GM13977 (cell line): Measurements from ENCODE around the gene ANKHD1.
"Not testable (repeated sequence)": the region's sequence is repeated elsewhere in the genome, so short reads cannot be mapped to it uniquely, and the experiment has no call there.

Experiments
- DNase-seq: peaks from one replicate; pipeline ENCODE4 v3.0.0; 2012; ENCODE audit warnings: low spot score
- CTCF ChIP-seq: IDR thresholded peaks from 2 replicates; pipeline ENCODE4 v1.5.1; 2012; ENCODE audit warnings: mild to moderate bottlenecking, control low read depth; ENCODE audit not compliant: insufficient read depth; ENCODE audit errors: extremely low read depth, missing control alignments
- in situ Hi-C: fragments of 300-500 bp; cut with MboI; formaldehyde crosslinking; loops from one replicate; pipeline ENCODE4 v1.12.0; 2022; ENCODE audit warnings: low sequenced_read_pairs, low pct_unique_long_range_greater_than_20kb, mixed read lengths, inconsistent platforms; ENCODE audit not compliant: unreplicated experiment

Gene ANKHD1

GRCh38 chr5:140420665-140421361 lies 19.2 kb downstream of the ANKHD1 start:
- in situ Hi-C loops, result no loop called here
- no peak for TF ChIP-seq CTCF

DNA sequence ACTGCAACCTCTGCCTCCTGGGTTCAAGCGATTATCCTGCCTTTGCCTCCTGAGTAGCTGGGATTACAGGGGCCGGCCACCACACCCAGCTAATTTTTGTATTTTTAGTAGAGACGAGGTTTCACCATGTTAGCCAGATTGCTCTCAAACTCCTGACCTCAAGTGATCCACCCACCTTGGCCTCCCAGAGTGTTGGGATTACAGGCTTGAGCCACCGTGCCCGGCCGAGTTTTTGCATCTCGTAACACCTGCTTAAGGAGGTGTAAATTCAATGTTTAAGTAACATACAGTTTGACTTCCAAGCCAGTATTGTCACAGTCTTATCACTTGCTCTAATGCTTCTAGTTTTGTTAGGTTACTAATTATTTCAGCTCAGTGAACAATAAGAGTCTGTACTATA lies 19.7 kb downstream of the ANKHD1 start:
- DNase-seq, in situ Hi-C loops: not testable (repeated sequence)

More at GRCh38 chr5:140420665-140421361, 19.2 kb downstream of the ANKHD1 start:
- no peak for DNase-seq

DNA sequence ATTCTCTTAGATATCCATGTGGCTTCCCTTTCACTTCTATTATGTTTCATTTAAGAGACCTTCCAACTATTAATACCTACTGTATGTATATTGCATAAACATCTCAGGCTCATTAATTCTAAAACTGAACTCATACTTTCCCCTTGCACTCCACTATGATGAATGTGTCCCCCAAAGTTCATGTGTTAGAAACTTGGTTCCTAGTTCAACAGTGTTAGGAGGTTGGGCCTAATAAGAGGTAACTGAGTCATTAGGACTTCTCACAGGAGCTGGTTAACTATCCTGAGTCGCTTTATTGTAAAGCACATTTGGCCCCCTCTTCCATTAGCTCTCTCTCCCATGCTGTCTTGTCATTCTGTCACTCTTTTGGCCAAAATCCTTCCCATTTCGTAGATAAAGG lies 22.0 kb downstream of the ANKHD1 start:
- no peak for DNase-seq
- in situ Hi-C loops, result no loop called here
- no peak for TF ChIP-seq CTCF

DNA sequence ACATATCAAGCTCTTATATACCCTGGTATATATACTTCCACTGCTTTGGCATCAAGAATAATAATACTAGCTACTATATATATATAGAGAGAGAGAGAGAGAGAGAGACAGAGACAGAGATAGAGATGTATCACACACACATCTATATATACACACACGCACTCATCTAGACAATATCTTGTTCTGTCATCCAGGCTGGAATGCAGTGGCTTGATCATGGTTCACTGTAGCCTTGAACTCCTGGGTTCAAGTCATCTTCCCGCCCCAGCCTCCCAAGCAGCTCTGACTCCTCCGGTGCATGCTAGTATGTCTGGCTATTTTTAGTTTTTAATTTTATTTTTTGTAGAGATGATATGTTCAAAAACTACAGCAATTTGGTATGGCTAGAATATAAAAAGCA lies 22.5 kb downstream of the ANKHD1 start:
- in situ Hi-C loops, result no loop called here
- no peak for DNase-seq
- TF ChIP-seq CTCF, result no peak

DNA sequence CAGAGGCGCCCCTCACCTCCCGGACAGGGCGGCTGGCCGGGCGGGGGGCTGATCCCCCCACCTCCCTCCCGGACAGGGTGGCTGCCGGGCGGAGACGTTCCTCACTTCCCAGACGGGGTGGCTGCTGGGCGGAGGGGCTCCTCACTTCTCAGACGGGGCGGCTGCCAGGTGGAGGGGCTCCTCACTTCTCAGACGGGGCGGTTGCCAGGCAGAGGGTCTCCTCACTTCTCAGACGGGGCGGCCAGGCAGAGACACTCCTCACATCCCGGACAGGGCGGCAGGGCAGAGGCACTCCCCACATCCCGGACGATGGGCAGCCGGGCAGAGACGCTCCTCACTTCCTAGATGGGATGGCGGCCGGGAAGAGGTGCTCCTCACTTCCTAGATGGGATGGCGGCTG lies 26.1 kb downstream of the ANKHD1 start:
- DNase-seq, in situ Hi-C loops: not testable (repeated sequence)

- no peak for DNase-seq
- no peak for TF ChIP-seq CTCF
- in situ Hi-C loops, result no loop called here
Measured at GRCh38 chr5:140429724-140430123, 28.1 kb downstream of the ANKHD1 start.

DNA sequence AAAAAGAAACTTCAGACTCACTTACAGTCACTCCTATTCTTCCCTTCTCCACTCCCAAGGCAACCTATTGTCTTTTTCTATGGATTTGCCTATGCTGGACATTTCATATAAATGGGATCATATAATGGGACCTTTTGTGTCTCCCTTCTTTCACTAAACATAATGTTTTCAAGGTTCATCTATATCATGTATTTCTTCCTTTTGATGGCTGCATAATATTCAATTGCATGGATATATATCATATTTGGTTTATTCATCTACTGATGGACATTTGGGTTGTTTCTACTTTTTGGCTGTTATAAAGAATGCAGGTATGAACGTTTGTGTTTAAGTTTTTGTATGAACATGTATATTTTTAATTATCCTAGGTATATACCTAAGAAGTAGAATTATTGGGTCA lies 30.6 kb downstream of the ANKHD1 start:
- DNase-seq, result no peak
- TF ChIP-seq CTCF, result no peak
- in situ Hi-C loops, result no loop called here

- no peak for TF ChIP-seq CTCF
- in situ Hi-C loops, result no loop called here
Measured at GRCh38 chr5:140432916-140433315, 31.3 kb downstream of the ANKHD1 start.

GRCh38 chr5:140457368-140457767 lies 55.7 kb downstream of the ANKHD1 start:
- in situ Hi-C loops, DNase-seq: not testable (repeated sequence)

More at GRCh38 chr5:140432916-140433315, 31.3 kb downstream of the ANKHD1 start:
- DNase-seq, result no peak
